Cardiac septum (tissue), 1 donor: ENCODE data around the gene TRIM62. TPM values are rescaled to one million over a fixed set of nuclear protein-coding genes. Genes with fewer than 3 reads are reported as not detected.
A peak's percentile ranks its signal among the peaks of the same experiment; 100 is the strongest.
"Not testable (repeated sequence)": the region's sequence is repeated elsewhere in the genome, so short reads cannot be mapped to it uniquely, and the experiment has no call there.

ENCODE experiments used
- DNase-seq: peaks from one replicate; pipeline ENCODE4 v3.0.0-alpha.2; 2020; ENCODE audit warnings: low spot score
- intact Hi-C: fragments of 100-400 bp; cut with DNase I; formaldehyde crosslinking; loops from one replicate; pipeline ENCODE4 v1.14.0; 2022
- total RNA-seq: library from RNA; stranded (reverse); fragmentation: NEBNext Ultra II Directional; extraction: Animal tissue kit (Norgen Biotek cat#: 25700); gene quantifications from one replicate; pipeline ENCODE4 v1.2.1, GENCODE V29; 2021
- donor health status: DM: no; HTN: no; CAD: no.

The TRIM62 gene
- total RNA-seq, 1 donor from 2014 or later = 3.5 TPM

- no peak for DNase-seq
- intact Hi-C loops = no loop called here
Measured at GRCh38 chr1:33142483-33143064, 39.3 kb downstream of the TRIM62 start.

GRCh38 chr1:33141781-33142180 lies 40.1 kb downstream of the TRIM62 start:
- intact Hi-C loops = no loop called here
- DNase-seq = no peak

- DNase-seq = no peak
- intact Hi-C loops = no loop called here
Measured at GRCh38 chr1:33141216-33141615, 40.6 kb downstream of the TRIM62 start.

- no peak for DNase-seq
- intact Hi-C loops = no loop called here
Measured at GRCh38 chr1:33140153-33141149, 41.4 kb downstream of the TRIM62 start.

GRCh38 chr1:33137800-33138199 lies 44.0 kb downstream of the TRIM62 start:
- no peak for DNase-seq
- intact Hi-C loops = loop anchor here (10.0 kb wide), 1 partner anchor 327 kb away; no protein-coding TSS in a partner anchor

- not testable (repeated sequence) for DNase-seq
- intact Hi-C loops = loop anchor here (10.0 kb wide), 1 partner anchor 329 kb away; no protein-coding TSS in a partner anchor
Measured at GRCh38 chr1:33136041-33136440, 45.8 kb downstream of the TRIM62 start.

GRCh38 chr1:33133478-33134105 lies 48.3 kb downstream of the TRIM62 start:
- intact Hi-C loops = loop anchor here (5.0 to 10.0 kb wide), 2 partner anchors 234 to 331 kb away; no protein-coding TSS in a partner anchor
- no peak for DNase-seq

GRCh38 chr1:33132549-33132948 lies 49.3 kb downstream of the TRIM62 start:
- intact Hi-C loops = loop anchor here (5.0 to 10.0 kb wide), 2 partner anchors 235 to 332 kb away; no protein-coding TSS in a partner anchor
- DNase-seq = no peak

GRCh38 chr1:33131191-33131590 lies 50.7 kb downstream of the TRIM62 start:
- intact Hi-C loops = loop anchor here (5.0 to 10.0 kb wide), 2 partner anchors 236 to 334 kb away; no protein-coding TSS in a partner anchor
- DNase-seq = no peak

GRCh38 chr1:33130297-33130696 lies 51.5 kb downstream of the TRIM62 start:
- intact Hi-C loops = loop anchor here (5.0 to 10.0 kb wide), 2 partner anchors 237 to 335 kb away; no protein-coding TSS in a partner anchor
- DNase-seq = no peak

GRCh38 chr1:33128781-33129180 lies 53.1 kb downstream of the TRIM62 start:
- intact Hi-C loops = loop anchor here (5.0 kb wide), 3 partner anchors 54 to 219 kb away; partner anchors contain the start of genes TRIM62 and ZNF362
- no peak for DNase-seq

- DNase-seq = peak; percentile 99
- intact Hi-C loops = loop anchor here (5.0 kb wide), 3 partner anchors 55 to 220 kb away; partner anchors contain the start of genes TRIM62 and ZNF362
Measured at GRCh38 chr1:33127001-33127823, 54.6 kb downstream of the TRIM62 start.

GRCh38 chr1:33126411-33127000 lies 55.3 kb downstream of the TRIM62 start:
- no peak for DNase-seq
- intact Hi-C loops = loop anchor here (5.0 kb wide), 3 partner anchors 56 to 221 kb away; partner anchors contain the start of genes TRIM62 and ZNF362

- intact Hi-C loops = loop anchor here (5.0 kb wide), 3 partner anchors 58 to 223 kb away; partner anchors contain the start of genes TRIM62 and ZNF362
- DNase-seq = not testable (repeated sequence)
Measured at GRCh38 chr1:33124647-33125046, 57.2 kb downstream of the TRIM62 start.

GRCh38 chr1:33123266-33123665 lies 58.6 kb downstream of the TRIM62 start:
- intact Hi-C loops = no loop called here
- no peak for DNase-seq

- intact Hi-C loops = no loop called here
- DNase-seq = no peak
Measured at GRCh38 chr1:33122483-33123178, 59.2 kb downstream of the TRIM62 start.

GRCh38 chr1:33121728-33122127 lies 60.1 kb downstream of the TRIM62 start:
- no peak for DNase-seq
- intact Hi-C loops = no loop called here
